NCI-H2196 (cell line): ENCODE results near the gene AVPR2.

Experiments used
- DNase-seq: peaks from one replicate; lab custom pipeline; 2025; ENCODE audit not compliant: unreplicated experiment; lab: John Stamatoyannopoulos, UW

Gene AVPR2

GRCh38 chrX:153930011-153930910, 25.8 kb downstream of the AVPR2 start:
- no peak for DNase-seq

- DNase-seq = no peak
These were observed 26.7 kb downstream of the AVPR2 start for GRCh38 chrX:153931151-153931550.

- DNase-seq = no peak
These were observed 27.3 kb downstream of the AVPR2 start for GRCh38 chrX:153931748-153932147.

- DNase-seq = no peak
These were observed 27.9 kb downstream of the AVPR2 start for GRCh38 chrX:153932220-153932915.

- DNase-seq = no peak
These were observed 29.3 kb downstream of the AVPR2 start for GRCh38 chrX:153933748-153934147.

- DNase-seq = no peak
These were observed 29.8 kb downstream of the AVPR2 start for GRCh38 chrX:153934148-153934761.

GRCh38 chrX:153934762-153935325, 30.4 kb downstream of the AVPR2 start, which contains the start of gene NAA10:
Gene NAA10 (minus strand): TSS chrX:153935037. CDS start chrX:153934904, 133 bp downstream.
- peak; percentile 78 for DNase-seq

GRCh38 chrX:153935326-153935851, 30.9 kb downstream of the AVPR2 start:
- no peak for DNase-seq

- no peak for DNase-seq
These were observed 32.6 kb downstream of the AVPR2 start for GRCh38 chrX:153937056-153937455.

GRCh38 chrX:153938226-153938786, 33.8 kb downstream of the AVPR2 start:
- no peak for DNase-seq

- no peak for DNase-seq
These were observed 35.1 kb downstream of the AVPR2 start for GRCh38 chrX:153939573-153939972.

- no peak for DNase-seq
These were observed 37.1 kb downstream of the AVPR2 start for GRCh38 chrX:153941336-153942252.

GRCh38 chrX:153944140-153944799, 39.8 kb downstream of the AVPR2 start, which contains the start of gene RENBP:
Gene RENBP (minus strand): TSS chrX:153944643. CDS start chrX:153944610, 33 bp downstream.
- DNase-seq = no peak

GRCh38 chrX:153944800-153945150, 40.3 kb downstream of the AVPR2 start:
- DNase-seq = no peak

GRCh38 chrX:153945956-153946943, 41.8 kb downstream of the AVPR2 start:
- DNase-seq = no peak

- peak; percentile 67 for DNase-seq
These were observed 42.7 kb downstream of the AVPR2 start for GRCh38 chrX:153947009-153947769.

- DNase-seq = no peak
These were observed 43.6 kb downstream of the AVPR2 start for GRCh38 chrX:153948002-153948466.
